HG03135 (cell line): ENCODE data around the gene SLC9A1.

Experiments
- ATAC-seq: cut with Tn5 transposase; IDR thresholded peaks from one replicate; pipeline ENCODE4 v1.9.1; 2021; ENCODE audit warnings: mild to moderate bottlenecking, moderate library complexity; ENCODE audit not compliant: unreplicated experiment

SLC9A1 gene

DNA sequence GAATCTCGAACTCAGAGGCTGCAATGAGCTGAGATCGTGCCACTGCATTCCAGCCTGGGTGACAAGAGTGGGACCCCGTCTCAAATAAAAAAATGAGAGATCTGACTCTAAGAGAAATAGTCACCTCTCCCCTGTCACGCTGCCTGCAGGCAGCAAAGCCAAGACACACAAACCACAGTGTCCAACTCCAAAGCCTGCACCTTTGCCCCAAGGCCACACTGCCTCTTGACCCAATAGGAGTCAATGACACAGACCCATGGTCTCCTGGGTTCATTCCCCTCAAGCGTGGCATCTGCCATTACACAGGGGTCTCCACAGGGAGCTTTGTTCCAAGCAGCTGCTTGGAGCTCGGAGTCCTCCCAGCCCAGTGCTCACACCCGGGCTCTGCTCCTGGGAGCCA lies 46.3 kb downstream of the SLC9A1 start:
- ATAC-seq, result no peak

DNA sequence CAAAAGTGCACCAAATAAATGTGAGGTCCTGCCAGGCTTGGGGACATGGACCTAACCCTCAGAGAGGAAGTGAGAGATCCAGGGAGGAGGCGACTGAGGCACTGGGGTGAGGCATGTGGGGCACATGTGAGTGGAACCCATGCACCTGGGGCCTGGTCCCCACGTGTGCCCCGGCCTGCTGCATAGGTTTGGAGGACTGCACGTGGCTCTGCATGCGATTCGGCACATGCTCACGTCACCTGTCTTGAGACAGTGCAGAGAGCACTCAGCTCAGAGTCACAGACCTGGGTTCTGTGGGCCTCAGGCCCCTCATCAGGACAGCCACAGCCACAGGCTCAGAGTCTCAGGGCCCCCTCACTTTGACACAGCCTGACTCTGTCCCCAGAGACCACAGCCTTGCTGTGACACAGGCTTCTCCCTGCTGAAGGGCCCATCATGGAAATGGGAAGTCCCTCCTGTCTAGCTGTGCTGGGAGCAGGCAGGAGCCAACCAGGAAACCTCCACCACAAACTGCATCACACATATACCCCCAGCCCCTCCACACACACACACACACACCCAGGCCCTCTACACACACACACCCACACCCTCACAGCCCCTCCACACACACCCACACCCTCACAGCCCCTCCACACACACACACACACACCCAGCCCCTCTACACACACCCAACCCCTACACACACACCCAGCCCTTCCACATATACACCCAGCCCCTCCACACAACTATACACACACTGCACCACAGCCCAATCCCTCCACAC lies 48.2 kb downstream of the SLC9A1 start:
- no peak for ATAC-seq

DNA sequence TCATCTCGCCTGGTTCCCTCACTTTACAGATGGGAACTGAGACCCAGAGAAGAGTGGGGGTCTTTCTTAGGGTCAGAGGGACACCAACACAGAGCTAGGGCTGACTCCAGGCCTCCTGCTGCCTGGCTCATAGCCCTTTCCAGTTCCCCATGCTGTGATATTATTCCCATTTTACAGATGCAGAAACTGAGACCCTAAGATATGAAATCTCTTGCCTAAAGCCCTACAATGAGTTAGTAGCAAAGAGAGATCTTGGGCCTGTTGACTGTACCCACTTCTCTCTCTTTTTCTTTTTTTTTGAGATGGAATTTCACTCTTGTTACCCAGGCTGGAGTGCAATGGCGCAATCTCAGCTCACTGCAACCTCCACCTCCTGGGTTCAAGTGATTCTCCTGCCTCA lies 49.9 kb downstream of the SLC9A1 start:
- no peak for ATAC-seq

DNA sequence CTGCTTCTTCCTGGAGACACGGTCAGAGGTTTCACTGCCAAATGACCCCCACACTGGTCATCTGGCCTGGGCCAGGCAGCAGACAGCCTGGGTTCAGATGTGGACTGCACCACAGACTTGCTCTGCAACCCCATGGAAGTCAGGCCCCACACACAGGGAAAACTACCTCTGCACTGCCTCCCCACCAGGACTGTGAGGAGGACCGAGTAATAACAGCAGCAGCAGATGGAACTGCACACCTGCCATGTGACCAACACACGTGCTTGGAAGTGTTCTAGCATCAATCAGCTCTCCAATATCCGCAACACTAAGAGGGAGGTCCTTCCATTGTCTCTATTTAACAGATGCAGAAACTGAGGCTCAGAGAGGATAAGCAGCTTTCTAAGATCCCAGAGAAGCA lies 51.4 kb downstream of the SLC9A1 start:
- ATAC-seq, result no peak

DNA sequence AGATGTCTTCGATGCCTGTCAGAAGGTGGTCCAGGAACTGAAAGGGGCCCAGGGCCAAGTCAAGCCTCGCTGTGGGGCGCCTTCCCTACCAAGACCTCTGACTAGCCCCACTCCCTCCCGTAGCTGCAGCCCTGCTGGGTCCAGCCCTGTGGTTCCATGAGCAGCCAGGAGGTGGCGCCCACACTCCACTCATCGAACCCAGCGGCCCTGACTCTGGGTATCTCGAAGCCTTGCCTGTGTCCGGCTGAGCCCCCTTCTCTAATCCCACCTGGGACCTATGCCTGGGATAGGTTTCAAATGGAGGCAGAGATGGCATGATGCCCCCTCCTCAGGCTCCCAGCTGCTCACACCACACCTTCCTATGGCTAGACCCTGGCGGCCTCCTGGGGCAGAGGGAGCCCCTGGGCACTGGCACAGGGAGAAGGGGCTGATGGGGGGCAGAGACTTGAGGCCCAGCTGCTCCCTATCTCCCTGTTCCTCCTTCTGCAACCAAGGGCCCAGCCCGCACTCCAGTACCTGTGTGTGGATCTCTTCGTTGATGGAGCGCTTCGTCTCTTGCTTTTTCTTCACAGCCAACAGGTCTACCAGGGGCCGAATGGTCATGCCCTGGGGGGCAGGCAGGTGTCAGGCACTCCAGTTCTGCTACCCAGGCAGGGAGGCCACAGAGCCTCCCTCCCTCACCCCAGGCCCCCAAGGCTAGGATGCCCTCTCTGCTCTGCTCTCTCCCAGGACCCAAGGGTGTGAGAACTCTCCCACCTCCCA lies 52.0 kb downstream of the SLC9A1 start:
- ATAC-seq, result no peak

DNA sequence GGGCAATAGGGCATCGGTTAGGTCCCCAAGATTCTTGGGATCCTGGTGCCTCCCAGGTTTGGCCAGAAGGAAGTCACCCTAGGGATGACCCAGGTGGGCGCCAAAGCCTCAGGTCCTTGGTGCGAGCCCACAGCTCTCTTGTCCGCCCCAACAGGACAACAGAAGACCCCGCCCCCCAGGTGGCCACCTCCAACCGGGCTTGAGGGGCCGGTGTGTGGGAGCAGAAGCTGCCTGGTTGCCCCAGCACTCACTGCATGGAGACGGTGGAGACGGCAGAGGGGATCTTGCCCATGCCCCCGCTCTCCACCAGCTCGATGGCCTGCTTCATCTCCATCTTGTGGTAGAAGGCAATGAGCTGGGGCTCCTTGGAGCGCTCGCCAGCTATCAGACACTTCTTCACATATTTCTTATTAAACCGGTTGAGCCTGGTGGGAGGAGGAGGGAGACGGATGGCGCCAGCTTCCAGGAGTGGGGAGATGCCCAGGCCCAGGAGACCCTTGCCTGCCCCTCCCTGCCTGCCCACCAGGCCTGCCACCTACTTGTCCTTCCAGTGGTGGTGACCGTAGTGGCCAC lies 52.7 kb downstream of the SLC9A1 start:
- no peak for ATAC-seq

DNA sequence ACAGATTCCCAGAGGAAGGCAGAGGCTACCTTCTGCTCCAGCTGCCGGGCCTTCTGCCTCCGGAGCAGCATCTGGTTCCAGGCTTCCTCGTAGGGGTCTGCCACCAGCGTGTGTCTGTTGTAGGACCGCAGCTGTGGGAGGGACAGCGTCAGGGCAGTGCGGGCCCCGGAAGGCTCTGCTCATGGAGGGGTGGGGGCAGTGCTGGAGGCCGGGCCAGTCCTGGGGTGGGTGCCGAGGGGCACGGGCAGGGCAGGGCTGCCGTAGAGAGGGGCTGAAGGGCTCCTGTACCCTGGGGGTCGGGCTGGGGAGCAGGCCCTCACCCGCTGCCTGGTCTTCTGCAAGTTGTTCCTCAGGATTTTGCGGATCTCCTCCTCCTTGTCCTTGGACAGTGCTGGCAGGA lies 53.2 kb downstream of the SLC9A1 start:
- no peak for ATAC-seq

DNA sequence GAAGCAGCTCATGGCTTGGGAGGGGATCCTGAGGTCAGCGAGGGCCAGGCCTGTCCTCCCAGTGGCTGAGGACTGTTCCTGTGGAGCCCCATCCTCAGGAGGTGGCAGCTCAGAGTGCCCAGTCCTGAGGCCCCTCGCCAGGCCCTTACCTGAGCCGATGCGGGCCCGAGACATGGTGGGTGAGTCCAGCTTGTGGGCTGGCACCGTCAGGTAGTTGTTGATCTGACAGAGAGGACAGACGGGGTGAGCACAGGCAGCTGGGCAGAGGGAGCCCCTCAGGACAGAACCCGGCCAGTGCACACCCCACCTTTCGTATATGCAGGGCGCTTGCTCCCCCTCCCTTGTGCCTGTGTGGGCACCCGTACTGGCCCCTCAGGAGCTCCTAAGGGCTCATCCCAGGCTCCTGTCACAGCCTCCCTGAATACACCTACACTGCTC lies 53.9 kb downstream of the SLC9A1 start:
- no peak for ATAC-seq

DNA sequence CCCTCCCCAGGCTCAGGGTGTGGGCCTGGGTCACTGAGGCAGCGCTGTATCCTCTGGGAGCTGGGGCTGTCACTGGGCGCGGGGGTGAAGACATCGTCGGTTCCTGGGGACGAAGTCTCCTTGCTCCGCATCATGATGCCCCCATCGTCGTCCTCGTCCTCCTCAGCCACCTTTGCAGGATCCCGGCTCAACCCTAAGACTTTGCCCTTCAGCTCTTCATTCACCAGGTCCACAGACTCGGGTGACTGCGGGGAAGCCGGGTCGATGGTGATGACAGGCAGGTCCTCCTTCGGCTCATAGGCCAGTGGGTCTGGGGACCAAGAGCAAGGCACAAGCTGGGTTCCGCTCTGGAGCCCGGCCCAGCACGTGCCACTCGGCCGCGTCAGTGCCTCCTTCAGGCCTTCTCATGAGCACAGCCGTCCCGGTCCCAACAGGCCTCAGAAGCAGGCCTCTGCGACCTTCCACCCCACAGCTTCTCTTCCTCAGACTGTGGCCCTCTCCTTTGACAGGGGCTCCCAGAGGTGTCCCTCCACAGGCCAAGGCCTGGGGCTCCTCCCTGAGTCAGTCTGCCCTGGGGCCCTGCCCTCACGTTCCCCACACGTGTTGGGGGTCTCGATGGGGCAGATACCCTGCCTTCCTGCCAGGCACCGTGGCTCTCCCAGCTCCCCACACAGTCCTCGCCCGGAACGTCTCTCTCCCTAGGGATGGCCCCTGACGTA lies 54.4 kb downstream of the SLC9A1 start:
- no peak for ATAC-seq

DNA sequence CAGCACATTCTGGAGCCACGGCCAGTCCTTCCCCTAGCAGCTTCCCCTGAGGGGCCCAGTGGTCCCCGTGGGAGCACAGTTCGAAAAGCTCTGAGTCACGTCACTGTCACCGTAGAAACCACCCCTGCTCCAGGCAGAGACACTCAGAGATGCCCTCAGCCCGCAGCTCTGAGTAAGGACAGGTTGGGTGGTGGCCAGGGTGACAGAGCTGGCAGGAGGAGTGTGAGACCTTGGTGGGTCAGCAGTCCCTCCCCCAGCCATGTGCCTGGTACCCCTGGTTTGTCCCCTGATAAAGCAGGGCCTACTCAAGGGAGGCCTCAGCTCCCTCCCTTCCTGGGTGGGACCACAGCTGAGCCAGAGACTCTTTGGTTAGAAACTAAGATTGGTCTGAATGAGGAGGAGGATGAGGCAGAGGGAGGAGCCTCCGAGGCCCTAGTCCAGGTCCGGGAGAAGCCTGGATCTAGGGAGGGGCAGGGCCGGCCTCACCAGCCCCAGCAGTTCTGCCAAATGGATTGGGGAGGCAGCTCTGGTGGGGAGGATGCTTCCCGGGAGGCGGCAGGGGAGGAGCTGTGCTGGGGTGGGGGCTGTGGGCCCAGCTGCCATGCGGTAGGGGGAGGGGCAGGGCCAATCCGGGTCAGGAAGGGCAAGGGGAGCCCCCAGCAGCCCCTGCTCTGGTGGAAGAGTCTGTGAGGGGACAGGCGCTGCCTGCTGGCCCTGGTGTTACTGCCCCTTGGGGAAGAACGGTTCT lies 55.2 kb downstream of the SLC9A1 start:
- no peak for ATAC-seq

DNA sequence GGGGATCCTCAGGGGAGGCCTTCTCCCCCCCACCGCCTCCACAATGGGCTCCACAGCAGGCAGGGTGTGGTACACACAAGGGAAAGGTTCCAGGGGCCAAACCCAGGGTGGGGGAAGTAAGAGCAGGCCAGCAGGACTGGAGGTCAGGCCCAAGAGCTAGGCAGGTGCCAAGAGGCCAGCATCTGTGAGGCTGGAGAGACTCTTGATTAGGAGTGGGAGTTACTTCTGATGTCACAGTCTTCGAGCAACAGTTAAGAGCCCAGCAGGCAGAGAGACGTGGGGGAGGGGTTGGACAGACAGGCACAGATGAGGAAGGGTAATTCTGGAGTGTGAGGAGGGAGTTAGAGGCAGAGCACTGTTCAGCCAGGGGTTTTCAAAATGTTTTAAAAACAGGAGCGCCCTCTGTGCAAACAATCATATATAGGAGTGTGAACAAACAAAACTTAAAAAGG lies 55.8 kb downstream of the SLC9A1 start:
- no peak for ATAC-seq

DNA sequence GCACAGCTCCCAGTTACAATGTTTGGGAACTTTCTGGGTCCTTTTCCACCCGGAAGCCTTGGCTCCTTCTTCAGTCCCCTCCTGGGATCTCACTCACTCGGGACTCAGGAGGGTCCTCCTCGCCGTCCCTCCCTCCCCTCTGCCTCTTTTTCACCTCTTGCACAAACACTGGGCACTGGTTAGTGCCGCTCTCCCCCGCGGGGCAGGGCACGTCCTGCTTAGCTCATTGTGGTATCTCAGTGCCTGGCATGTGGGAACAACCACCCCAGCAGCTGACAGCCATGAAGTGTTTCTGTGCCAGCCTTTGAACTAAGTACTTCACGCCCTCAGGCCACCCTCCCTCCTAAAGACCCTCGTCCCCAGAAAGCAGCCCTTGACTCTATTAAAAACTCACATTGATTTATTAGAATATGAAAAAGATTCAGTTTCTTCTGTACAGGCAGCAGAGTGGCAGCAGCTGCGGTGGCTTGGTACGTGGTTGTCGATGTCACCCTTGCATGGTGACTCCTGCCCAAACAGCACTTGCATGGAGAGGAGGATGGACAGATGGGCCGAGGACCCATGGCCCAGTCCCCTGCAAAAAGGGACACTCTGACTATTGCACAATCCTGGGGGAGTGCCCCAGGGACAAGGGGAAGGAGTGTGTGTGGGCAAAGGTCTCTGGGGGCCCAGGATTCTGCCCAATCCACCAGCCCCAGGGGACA lies 56.3 kb downstream of the SLC9A1 start:
- ATAC-seq, result no peak

DNA sequence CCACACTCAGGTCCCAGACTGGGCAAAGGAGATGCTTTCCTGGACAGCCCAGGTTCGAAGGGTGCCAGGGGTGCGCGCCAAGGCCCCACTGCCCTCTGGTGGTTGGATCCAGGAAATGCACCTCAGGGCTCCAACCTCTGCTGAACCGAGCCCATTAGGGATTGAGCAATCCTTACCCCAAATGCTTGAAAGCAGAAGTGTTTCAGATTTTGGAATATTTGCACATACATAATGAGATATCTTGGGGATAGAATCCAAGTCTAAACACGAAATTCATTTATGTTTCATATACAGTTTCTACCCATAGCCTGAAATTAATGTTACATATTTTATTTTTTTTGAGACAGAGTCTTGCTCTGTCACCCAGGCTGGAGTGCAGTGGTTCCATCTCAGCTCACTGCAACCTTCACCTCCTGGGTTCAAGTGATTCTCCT lies 57.4 kb downstream of the SLC9A1 start:
- no peak for ATAC-seq

DNA sequence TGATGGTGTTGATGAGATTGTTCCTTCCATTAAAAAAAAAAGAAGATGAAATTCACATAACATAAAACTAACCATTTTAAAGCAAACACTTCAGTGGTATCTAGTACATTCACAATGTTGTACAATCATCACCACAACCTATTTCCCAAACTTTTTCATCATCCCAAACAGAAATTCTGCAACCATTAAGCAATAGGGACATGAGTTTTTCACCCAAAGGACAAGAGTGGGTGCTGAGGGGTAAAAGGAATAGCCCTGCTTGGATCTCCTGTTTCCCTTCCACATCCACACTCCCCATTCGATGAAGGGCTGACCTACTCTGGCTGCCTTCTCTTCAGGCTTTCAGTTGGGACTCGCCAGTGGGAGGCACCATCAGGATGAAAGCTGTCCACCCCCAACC lies 59.3 kb downstream of the SLC9A1 start:
- ATAC-seq, result no peak

DNA sequence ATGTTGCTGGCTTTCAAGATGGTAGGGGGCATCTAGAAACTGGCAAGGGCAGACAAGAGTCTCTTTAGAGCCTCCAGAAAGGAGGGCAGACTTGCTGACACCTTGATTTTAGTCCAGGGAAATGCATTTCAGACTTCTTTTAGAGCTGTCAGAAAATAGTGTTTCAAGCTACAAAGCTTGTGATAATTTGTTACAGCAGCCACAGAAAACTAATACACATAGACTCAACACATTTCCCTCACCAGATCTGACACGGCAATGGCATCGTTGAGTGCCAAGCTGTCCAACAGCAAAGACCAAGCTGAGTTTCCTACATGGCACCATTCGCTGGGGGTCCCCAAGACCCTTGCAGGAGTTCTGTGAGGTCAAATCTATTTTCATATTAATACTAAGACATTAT lies 62.0 kb downstream of the SLC9A1 start:
- ATAC-seq, result no peak

DNA sequence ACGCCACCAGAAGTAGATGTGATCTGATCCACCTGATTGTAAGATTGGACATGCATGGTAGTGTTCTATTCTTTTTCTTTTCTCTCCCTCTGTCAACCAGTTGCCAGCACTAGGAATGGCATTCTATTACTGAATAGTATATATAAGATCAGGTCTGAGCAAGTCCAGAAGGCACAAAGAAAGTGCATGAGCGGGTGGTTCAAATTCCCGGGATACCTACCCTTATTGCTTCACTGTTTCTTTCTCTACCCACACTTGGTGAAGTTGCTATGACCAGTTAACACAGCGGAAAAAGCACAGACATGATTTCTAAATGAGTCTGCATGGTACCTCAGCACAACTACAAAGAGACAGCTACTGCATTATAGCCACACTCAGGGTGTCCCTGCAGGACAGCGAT lies 64.0 kb downstream of the SLC9A1 start:
- no peak for ATAC-seq

DNA sequence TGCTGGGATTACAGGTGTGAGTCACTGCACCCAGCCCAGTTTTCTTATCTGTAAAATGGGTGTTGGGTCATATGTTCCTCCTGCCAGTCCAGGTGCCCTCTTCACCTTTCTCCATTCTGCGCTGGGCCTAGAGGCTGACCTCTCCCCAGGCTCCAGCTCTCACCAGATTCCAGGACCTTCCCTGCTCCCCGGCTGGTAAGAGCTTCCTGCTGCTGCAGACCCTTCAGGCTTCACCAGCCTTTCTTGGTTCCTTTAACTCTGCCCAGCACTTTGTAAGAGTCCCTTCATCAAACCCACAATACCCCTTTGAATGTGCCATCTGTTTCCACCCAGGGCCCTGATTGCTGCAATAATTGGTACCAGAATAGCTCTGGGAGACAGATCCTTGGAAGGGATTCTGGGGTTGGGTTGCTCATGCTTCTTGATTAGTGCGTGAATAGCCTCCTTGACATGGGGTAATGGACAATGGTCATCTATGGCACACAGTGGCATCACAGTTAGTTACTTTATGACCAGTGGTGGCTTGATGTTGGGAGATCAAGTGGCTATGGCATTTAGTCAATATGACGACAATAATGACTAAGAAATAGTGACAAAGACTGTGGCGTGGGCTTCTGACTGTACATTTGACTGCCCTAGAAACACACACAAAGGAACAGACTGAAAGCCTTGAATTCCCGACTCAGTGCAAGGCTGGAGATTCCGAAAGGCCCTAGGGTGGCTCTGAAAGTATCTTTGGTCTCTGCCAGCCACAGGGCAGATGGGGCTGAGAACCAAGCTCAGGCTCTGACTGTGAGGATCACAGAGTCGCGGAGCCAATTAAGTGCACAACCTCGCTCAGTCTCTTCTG lies 67.3 kb downstream of the SLC9A1 start:
- no peak for ATAC-seq

DNA sequence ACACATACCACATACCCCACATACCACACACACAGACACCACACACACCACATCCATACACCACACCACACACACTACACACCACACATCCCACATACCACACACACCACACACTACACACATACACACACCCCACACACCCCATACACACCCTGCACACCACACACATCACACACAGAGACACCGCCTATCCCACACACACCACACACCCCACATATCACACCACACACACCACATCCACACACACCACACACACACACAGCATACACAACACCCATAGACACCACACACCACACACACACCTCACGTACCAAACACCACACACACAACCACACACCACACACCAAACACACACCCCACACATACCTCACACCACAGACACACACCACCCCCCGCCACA lies 68.3 kb downstream of the SLC9A1 start:
- ATAC-seq, result no peak

DNA sequence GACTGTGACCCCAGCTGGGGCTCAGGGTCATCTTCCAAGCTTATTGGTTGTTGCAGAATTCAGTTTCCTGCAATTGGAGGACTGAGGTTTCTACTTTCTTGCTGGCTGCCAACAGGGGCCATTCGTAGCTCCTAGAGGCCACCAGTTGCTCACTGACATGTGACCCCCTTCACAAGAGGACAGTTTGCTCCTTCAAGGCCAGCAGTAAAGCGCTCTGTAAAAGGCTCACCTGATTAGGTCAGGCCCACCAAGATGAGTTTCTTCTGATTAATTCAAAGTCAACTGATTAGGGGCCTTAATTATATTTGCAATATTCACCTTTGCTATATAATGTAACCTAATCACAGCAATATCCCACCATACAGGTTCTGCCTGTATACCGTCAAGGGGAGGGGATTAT lies 68.9 kb downstream of the SLC9A1 start:
- no peak for ATAC-seq
